Ishikawa (cell line): ENCODE results near the gene WDR70.

Experiments used
- CEBPB ChIP-seq: IDR thresholded peaks from 2 replicates; pipeline ENCODE4 v1.6.1; 2012
- CREB1 ChIP-seq: IDR thresholded peaks from 2 replicates; pipeline ENCODE4 v1.6.1; 2012; ENCODE audit warnings: low read depth
- EGR1 ChIP-seq: IDR thresholded peaks from 2 replicates; pipeline ENCODE4 v1.6.1; 2012
- EP300 ChIP-seq: IDR thresholded peaks from 2 replicates; pipeline ENCODE4 v1.6.1; 2012; ENCODE audit warnings: borderline replicate concordance
- FOXM1 ChIP-seq: IDR thresholded peaks from 2 replicates; pipeline ENCODE4 v1.6.1; 2012; ENCODE audit warnings: low read depth, borderline replicate concordance
- MAX ChIP-seq: IDR thresholded peaks from 2 replicates; pipeline ENCODE4 v1.6.1; 2012
- NFIC ChIP-seq: IDR thresholded peaks from 2 replicates; pipeline ENCODE4 v1.6.1; 2012
- RAD21 ChIP-seq: IDR thresholded peaks from 2 replicates; pipeline ENCODE4 v1.6.1; 2012; ENCODE audit warnings: low read depth
- TAF1 ChIP-seq: IDR thresholded peaks from 2 replicates; pipeline ENCODE4 v1.6.1; 2012; ENCODE audit warnings: low read depth, mild to moderate bottlenecking
- TCF12 ChIP-seq: IDR thresholded peaks from 2 replicates; pipeline ENCODE4 v1.6.1; 2012; ENCODE audit warnings: low read depth
- TEAD4 ChIP-seq: IDR thresholded peaks from 2 replicates; pipeline ENCODE4 v1.6.1; 2012
- USF1 ChIP-seq: IDR thresholded peaks from 2 replicates; pipeline ENCODE4 v1.6.1; 2012
- YY1 ChIP-seq: IDR thresholded peaks from 2 replicates; pipeline ENCODE4 v1.6.1; 2012; ENCODE audit warnings: low read depth
- ZBTB7A ChIP-seq: IDR thresholded peaks from 2 replicates; pipeline ENCODE4 v1.6.1; 2012; ENCODE audit warnings: low read depth
- TF ChIP-seq, protein P1 (sequence below): IDR thresholded peaks from 2 replicates; pipeline ENCODE4 v1.6.1; 2012; ENCODE audit warnings: low read depth, mild to moderate bottlenecking

WDR70 gene

GRCh38 chr5:37576552-37576951 is 197.4 kb downstream of the WDR70 start:
- no peak for TF ChIP-seq CEBPB

- TF ChIP-seq EGR1 (no peak), ZBTB7A (no peak), FOXM1 (no peak), CREB1 (no peak)
- TF ChIP-seq, protein P1, sequence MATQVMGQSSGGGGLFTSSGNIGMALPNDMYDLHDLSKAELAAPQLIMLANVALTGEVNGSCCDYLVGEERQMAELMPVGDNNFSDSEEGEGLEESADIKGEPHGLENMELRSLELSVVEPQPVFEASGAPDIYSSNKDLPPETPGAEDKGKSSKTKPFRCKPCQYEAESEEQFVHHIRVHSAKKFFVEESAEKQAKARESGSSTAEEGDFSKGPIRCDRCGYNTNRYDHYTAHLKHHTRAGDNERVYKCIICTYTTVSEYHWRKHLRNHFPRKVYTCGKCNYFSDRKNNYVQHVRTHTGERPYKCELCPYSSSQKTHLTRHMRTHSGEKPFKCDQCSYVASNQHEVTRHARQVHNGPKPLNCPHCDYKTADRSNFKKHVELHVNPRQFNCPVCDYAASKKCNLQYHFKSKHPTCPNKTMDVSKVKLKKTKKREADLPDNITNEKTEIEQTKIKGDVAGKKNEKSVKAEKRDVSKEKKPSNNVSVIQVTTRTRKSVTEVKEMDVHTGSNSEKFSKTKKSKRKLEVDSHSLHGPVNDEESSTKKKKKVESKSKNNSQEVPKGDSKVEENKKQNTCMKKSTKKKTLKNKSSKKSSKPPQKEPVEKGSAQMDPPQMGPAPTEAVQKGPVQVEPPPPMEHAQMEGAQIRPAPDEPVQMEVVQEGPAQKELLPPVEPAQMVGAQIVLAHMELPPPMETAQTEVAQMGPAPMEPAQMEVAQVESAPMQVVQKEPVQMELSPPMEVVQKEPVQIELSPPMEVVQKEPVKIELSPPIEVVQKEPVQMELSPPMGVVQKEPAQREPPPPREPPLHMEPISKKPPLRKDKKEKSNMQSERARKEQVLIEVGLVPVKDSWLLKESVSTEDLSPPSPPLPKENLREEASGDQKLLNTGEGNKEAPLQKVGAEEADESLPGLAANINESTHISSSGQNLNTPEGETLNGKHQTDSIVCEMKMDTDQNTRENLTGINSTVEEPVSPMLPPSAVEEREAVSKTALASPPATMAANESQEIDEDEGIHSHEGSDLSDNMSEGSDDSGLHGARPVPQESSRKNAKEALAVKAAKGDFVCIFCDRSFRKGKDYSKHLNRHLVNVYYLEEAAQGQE, result no peak
Measured at GRCh38 chr5:37578176-37578575, 199.1 kb downstream of the WDR70 start.

DNA sequence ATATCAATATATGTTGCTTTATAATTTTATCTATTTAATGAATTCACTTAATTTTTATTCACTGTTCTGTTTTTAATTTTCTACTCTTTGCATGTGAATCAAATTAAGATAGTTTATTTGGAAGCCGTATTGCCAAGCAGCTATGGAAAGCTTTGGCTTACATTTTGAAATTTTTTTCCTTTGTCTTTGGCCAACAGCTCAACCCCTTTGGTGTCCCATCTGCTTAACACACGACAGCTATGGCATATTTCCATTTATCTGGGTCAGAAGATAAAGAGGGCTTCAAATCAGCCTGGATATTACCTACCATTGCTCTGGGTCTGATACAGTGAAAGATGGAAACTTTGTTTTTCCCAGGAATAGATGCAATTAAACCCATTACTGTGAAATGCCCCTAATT is 201.0 kb downstream of the WDR70 start:
- TF ChIP-seq EGR1, result no peak
- TF ChIP-seq ZBTB7A, result no peak
- TF ChIP-seq TCF12, result no peak
- no peak for TF ChIP-seq NFIC
- TF ChIP-seq EP300, result no peak
- TF ChIP-seq MAX, result no peak
- TF ChIP-seq CREB1, result no peak
- TF ChIP-seq RAD21, result no peak
- TF ChIP-seq, protein P1, result no peak
- TF ChIP-seq CEBPB, result no peak
- TF ChIP-seq TEAD4, result no peak
- TF ChIP-seq TAF1, result no peak
- TF ChIP-seq YY1, result no peak
- no peak for TF ChIP-seq USF1
- no peak for TF ChIP-seq FOXM1

- TF ChIP-seq MAX, result no peak
- no peak for TF ChIP-seq TEAD4
Measured at GRCh38 chr5:37582202-37582601, 203.1 kb downstream of the WDR70 start.

DNA sequence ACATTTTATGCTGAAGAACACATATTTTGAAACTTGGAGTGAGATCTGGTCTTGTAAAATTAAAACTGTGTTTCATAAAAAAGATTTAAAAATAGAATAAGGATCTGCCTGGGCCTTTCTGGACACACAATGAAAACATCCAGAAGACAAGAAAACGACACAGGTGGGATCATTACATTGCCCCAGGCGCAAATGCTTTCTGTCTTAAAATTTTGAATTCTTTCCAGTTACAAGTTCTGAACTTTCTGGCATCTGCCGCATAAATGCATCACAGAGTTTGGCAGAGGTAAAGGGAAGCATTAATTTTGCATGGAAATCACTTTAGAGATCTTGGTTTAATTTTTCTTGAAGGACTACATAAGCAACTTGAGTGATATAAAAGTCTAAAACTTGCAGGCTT is 219.6 kb downstream of the WDR70 start:
- TF ChIP-seq RAD21 (no peak), TCF12 (no peak)

DNA sequence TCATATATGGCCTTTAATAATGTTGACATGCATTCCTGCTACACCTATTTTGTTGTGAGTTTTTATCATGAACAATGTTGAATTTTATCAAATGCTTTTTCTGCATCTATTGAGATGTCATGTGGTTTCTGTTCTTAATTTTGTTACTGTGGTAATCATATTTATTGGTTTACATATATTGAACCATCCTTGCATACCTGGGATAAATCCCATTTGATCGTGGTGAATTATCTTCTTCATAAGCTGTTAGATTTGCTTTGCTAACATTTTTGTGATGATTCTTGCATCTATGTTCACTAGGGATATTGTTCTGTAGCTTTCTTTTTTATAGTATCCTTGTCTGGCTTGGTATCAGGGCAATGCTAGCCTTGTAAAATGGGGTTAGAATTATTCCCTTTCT is 222.0 kb downstream of the WDR70 start:
- no peak for TF ChIP-seq MAX
- TF ChIP-seq EP300, result no peak
- no peak for TF ChIP-seq USF1
- no peak for TF ChIP-seq TEAD4
- no peak for TF ChIP-seq FOXM1
- TF ChIP-seq CEBPB, result no peak
- no peak for TF ChIP-seq RAD21
- TF ChIP-seq NFIC, result no peak
- TF ChIP-seq, protein P1, result no peak
- TF ChIP-seq CREB1, result no peak
- no peak for TF ChIP-seq EGR1
- no peak for TF ChIP-seq YY1
- no peak for TF ChIP-seq ZBTB7A
- no peak for TF ChIP-seq TAF1
- TF ChIP-seq TCF12, result no peak
